DOHH2 (cell line): ENCODE measurements around the gene FKTN.

Experiments used
- H3F3A ChIP-seq: fragments of 200-600 bp; sonication (generic), shearing (Covaris generic); 2 replicates; pipeline ENCODE4 v1.6.0; 2016; ENCODE audit warnings: antibody characterized with exemption, mild to moderate bottlenecking; ENCODE audit not compliant: control insufficient read depth, insufficient read depth
- H3K27ac ChIP-seq: fragments of 200-600 bp; sonication (generic); 2 replicates; pipeline ENCODE4 v1.5.1; 2014; ENCODE audit warnings: low read depth, mild to moderate bottlenecking, low read length, moderate library complexity
- H3K27me3 ChIP-seq: fragments of 200-600 bp; sonication (generic); 2 replicates; pipeline ENCODE4 v1.6.1; 2014; ENCODE audit warnings: mild to moderate bottlenecking, low read length, mixed read lengths; ENCODE audit not compliant: control insufficient read depth
- H3K36me3 ChIP-seq: fragments of 200-600 bp; sonication (generic); 2 replicates; pipeline ENCODE4 v1.6.1; 2014; ENCODE audit warnings: mild to moderate bottlenecking, low read length, moderate library complexity, mixed read lengths; ENCODE audit not compliant: control insufficient read depth
- H3K4me1 ChIP-seq: fragments of 200-600 bp; sonication (generic); 2 replicates; pipeline ENCODE4 v1.6.1; 2014; ENCODE audit warnings: mild to moderate bottlenecking, low read length, mixed read lengths; ENCODE audit not compliant: control insufficient read depth
- H3K4me2 ChIP-seq: fragments of 200-600 bp; sonication (generic); 2 replicates; pipeline ENCODE4 v1.6.0; 2014; ENCODE audit warnings: mild to moderate bottlenecking, low read length, moderate library complexity
- H3K4me3 ChIP-seq: fragments of 200-600 bp; sonication (generic); 2 replicates; pipeline ENCODE4 v1.5.1; 2014; ENCODE audit warnings: mild to moderate bottlenecking, low read length, mixed read lengths
- H3K79me2 ChIP-seq: fragments of 200-600 bp; sonication (generic); 2 replicates; pipeline ENCODE4 v1.6.1; 2014; ENCODE audit warnings: mild to moderate bottlenecking, low read length, mixed read lengths; ENCODE audit not compliant: control insufficient read depth
- H3K9me2 ChIP-seq: fragments of 200-600 bp; sonication (generic); replicated peaks from 2 replicates; pipeline ENCODE4 v1.6.1; 2014; ENCODE audit warnings: mild to moderate bottlenecking, low read length, mixed read lengths; ENCODE audit not compliant: control insufficient read depth
- H3K9me3 ChIP-seq: fragments of 200-600 bp; sonication (generic); 2 replicates; pipeline ENCODE4 v1.6.1; 2014; ENCODE audit warnings: antibody characterized with exemption, low read length, mixed read lengths; ENCODE audit not compliant: control insufficient read depth, insufficient read depth
- H4K20me1 ChIP-seq: fragments of 200-600 bp; sonication (generic); 2 replicates; pipeline ENCODE4 v1.6.0; 2014; ENCODE audit warnings: low read depth, mild to moderate bottlenecking, antibody characterized with exemption, low read length, moderate library complexity; ENCODE audit not compliant: control insufficient read depth, insufficient read depth
- CTCF ChIP-seq: fragments of 200-600 bp; sonication (generic); IDR thresholded peaks from one replicate; pipeline ENCODE4 v1.5.1; 2014; ENCODE audit warnings: antibody characterized with exemption, mild to moderate bottlenecking, low read depth, low read length; ENCODE audit not compliant: poor library complexity, severe bottlenecking
- EZH2phosphoT487 ChIP-seq: fragments of 200-600 bp; sonication (generic); IDR thresholded peaks from 2 replicates; pipeline ENCODE4 v1.6.1; 2017; ENCODE audit warnings: borderline replicate concordance, mild to moderate bottlenecking, antibody characterized with exemption, low read length, moderate library complexity, mixed read lengths

Gene FKTN

DNA sequence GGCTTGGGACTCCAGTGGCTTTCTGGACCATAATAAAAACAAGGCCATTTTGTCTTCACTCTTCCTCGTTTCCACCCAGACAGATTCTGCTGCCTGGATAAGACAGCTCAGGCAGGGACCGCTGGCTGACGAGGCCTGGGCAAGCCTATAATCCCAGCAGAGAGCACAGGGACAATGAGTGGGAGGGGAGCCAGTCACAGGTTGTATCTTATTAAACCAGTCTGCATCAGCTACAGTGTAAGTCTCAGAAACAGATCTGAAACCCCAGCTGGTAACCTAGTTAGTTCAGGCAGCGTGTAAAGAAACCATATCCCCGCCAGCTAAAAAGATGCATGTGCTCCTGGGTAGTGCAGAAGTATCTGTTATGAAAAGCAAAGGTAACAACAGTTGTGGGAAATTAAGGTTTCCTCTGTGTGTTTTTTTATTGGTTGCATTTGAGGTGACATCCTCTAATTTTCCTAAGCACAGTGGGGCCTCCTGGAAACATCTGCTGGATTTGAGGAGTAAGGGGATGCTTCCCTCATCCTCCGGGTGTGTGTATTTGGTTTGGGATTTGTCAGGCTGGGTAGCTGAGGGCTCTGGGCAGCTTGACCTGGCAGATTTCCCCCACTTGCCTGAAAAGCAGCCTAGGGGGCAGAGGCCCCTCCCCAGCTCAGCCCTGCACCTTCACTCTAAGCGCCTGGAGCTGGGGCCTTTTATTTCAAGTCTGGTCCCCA is 89.1 kb downstream of the FKTN start:
- Histone ChIP-seq H3K36me3 (no peaks in the 10 kb centered on the region), H3K9me2 (no peaks in the 10 kb centered on the region), H4K20me1 (no peaks in the 10 kb centered on the region), H3K9me3 (no peaks in the 10 kb centered on the region), H3K4me1 (peaks cover 8% of the 10 kb centered on the region; the same call in 1 of the 2 replicates), H3K27ac (no peak overlapping the region), H3K4me2 (no peak overlapping the region), H3K4me3 (no peak overlapping the region), H3K27me3 (no peaks in the 10 kb centered on the region), H3K79me2 (no peaks in the 10 kb centered on the region), H3F3A (0 out of 2 replicates have a peak, but pooled peaks cover 2% of the 10 kb centered on the region)
- TF ChIP-seq CTCF (no peak), EZH2phosphoT487 (no peak)

DNA sequence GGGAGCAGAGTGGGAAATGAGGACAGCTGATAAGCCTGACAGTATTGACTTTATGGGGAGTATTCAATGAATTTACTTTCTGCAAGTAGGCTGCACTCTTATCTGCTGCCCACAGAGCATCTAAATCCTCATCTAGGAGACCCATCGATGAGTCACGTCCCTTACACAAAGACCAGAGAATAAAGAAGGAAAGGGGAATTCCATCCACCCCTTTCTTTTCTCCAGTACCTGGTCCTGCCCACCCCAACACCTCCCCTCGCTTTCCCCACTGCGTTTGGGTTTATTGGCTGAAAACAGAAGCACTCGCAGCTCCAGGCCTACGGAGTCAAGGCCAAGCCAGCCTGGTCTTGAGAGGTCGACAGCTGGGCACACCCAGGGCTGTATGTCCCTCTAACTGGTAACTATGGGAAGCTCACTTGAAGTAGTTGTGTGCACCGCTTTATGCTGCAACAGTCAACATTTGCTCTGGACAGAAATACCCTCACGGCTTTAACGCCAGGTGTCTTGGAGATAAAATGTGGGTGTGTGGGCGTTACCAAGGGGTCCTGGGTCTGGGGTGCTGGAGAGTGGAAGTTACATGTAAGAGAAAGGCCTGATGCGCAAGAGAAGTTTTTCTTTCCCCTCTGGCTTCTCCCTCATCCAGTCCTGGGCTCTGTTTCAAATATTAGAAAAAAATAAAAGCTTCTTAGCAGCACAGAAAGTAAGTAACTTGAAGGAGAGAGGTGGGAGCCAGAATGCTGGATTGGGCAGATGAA is 89.8 kb downstream of the FKTN start:
- Histone ChIP-seq H3K27ac (no peak overlapping the region), H3K4me3 (no peak overlapping the region), H3K79me2 (no peaks in the 10 kb centered on the region), H3F3A (0 out of 2 replicates have a peak, but pooled peaks cover 2% of the 10 kb centered on the region), H3K36me3 (no peaks in the 10 kb centered on the region), H4K20me1 (no peaks in the 10 kb centered on the region), H3K27me3 (no peaks in the 10 kb centered on the region), H3K4me1 (peaks cover 8% of the 10 kb centered on the region; the same call in 1 of the 2 replicates), H3K9me3 (no peaks in the 10 kb centered on the region), H3K9me2 (no peaks in the 10 kb centered on the region), H3K4me2 (no peak overlapping the region)
- TF ChIP-seq EZH2phosphoT487: no peak
- TF ChIP-seq CTCF: no peak

DNA sequence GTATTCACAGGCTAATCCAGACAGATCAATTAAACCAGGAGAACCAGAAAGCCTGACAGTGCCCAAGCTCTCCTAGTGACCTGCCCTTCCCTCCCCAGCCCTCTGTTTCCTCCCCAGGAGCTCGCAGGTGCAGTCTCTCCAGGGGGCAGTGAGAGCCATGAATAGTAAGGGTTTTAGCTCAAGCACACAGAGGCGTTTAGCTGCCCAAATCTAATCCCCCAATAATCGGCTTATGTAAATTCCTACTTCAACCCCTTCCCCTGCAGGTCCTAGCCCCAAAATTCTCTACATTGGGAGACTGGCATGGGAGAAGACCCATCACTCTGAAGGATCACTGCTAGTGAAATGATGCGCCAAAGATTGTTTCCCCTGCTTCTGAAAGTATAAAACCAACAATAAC is 93.9 kb downstream of the FKTN start:
- Histone ChIP-seq H3K9me2 (no peaks in the 10 kb centered on the region), H3F3A (0 out of 2 replicates have a peak, but pooled peaks cover 2% of the 10 kb centered on the region), H3K36me3 (no peaks in the 10 kb centered on the region), H3K27me3 (peaks cover 14% of the 10 kb centered on the region), H3K4me1 (0 out of 2 replicates have a peak, but pooled peaks cover 7% of the 10 kb centered on the region), H4K20me1 (no peaks in the 10 kb centered on the region), H3K4me3 (no peak overlapping the region), H3K27ac (no peak overlapping the region), H3K79me2 (no peaks in the 10 kb centered on the region), H3K4me2 (no peak overlapping the region), H3K9me3 (no peaks in the 10 kb centered on the region)
- TF ChIP-seq CTCF (no peak), EZH2phosphoT487 (no peak)
